ENCODE data around the gene HSBP1. TPM values are rescaled to one million over a fixed set of nuclear protein-coding genes. Genes with fewer than 3 reads are reported as not detected.

The HSBP1 gene
- total RNA-seq, 2 experiments from 2014 or later: 17.4 to 21.9 TPM

GRCh38 chr16:83817022-83817421 lies 9.2 kb downstream of the HSBP1 start:
- intact Hi-C loops (cut with DNase I, micrococcal nuclease): no loop called here
- DNase-seq (no peak), ATAC-seq (ENCODE audit: poor library complexity) (no peak)
- H3K9me3 ChIP-seq (ENCODE audit: control insufficient read depth in 1 of 2, insufficient read depth in 1 of 2, low read length in 2 of 2): no peaks in the 10 kb centered on the region
- CTCF ChIA-PET: no interaction called here
- no peaks in the 10 kb centered on the region for H3K4me1 ChIP-seq (ENCODE audit: insufficient read depth, low read length)
- peaks cover 8% of the 10 kb centered on the region for H3K36me3 ChIP-seq (ENCODE audit: insufficient read depth, low read length)
- no peak overlapping the region for H3K27ac ChIP-seq (ENCODE audit: low read depth in 1 of 2, low read length in 2 of 2)
- Mint-ChIP-seq H3K27me3 (peaks cover under 1% of the 10 kb centered on the region), H3K9me3 (no peaks in the 10 kb centered on the region), H3K4me1 (ENCODE audit: low read depth) (no peaks in the 10 kb centered on the region), H3K27ac (no peak overlapping the region), H3K4me3 (no peak overlapping the region), H3K36me3 (ENCODE audit: low read depth) (peaks cover 14% of the 10 kb centered on the region)
- POLR2A ChIA-PET: no interaction called here
- H3K27me3 ChIP-seq (ENCODE audit: control insufficient read depth in 1 of 2, insufficient read depth in 2 of 2, low read length in 2 of 2): no peaks in the 10 kb centered on the region
- H3K4me3 ChIP-seq (ENCODE audit: low read length): no peak overlapping the region
- no peak for TF ChIP-seq CTCF (IDR thresholded peaks at IDR 0.05)

- Mint-ChIP-seq H3K4me3 (no peak overlapping the region), H3K27ac (no peak overlapping the region), H3K36me3 (ENCODE audit: low read depth) (peaks cover 2% of the 10 kb centered on the region), H3K27me3 (peaks cover 9% of the 10 kb centered on the region), H3K9me3 (no peaks in the 10 kb centered on the region), H3K4me1 (ENCODE audit: low read depth) (no peaks in the 10 kb centered on the region)
- ChIA-PET POLR2A (no interaction called here), CTCF (no interaction called here)
- intact Hi-C loops (cut with DNase I, micrococcal nuclease): no loop called here
- Histone ChIP-seq H3K36me3 (ENCODE audit: insufficient read depth, low read length) (no peaks in the 10 kb centered on the region), H3K27me3 (ENCODE audit: control insufficient read depth in 1 of 2, insufficient read depth in 2 of 2, low read length in 2 of 2) (no peaks in the 10 kb centered on the region), H3K9me3 (ENCODE audit: control insufficient read depth in 1 of 2, insufficient read depth in 1 of 2, low read length in 2 of 2) (no peaks in the 10 kb centered on the region), H3K27ac (ENCODE audit: low read depth in 1 of 2, low read length in 2 of 2) (no peak overlapping the region), H3K4me1 (ENCODE audit: insufficient read depth, low read length) (no peaks in the 10 kb centered on the region), H3K4me3 (ENCODE audit: low read length) (no peak overlapping the region)
- no peak for TF ChIP-seq CTCF (IDR thresholded peaks at IDR 0.05)
- no peak for ATAC-seq (ENCODE audit: poor library complexity)
- DNase-seq: no peak
Measured at GRCh38 chr16:83818276-83818675, 10.5 kb downstream of the HSBP1 start.

GRCh38 chr16:83819361-83819760 lies 11.6 kb downstream of the HSBP1 start:
- H3K36me3 ChIP-seq (ENCODE audit: insufficient read depth, low read length): no peaks in the 10 kb centered on the region
- Mint-ChIP-seq H3K27me3 (peaks cover 9% of the 10 kb centered on the region), H3K36me3 (ENCODE audit: low read depth) (no peaks in the 10 kb centered on the region), H3K4me3 (no peak overlapping the region), H3K4me1 (ENCODE audit: low read depth) (no peaks in the 10 kb centered on the region), H3K9me3 (no peaks in the 10 kb centered on the region), H3K27ac (no peak overlapping the region)
- TF ChIP-seq CTCF (IDR thresholded peaks at IDR 0.05): no peak
- H3K4me3 ChIP-seq (ENCODE audit: low read length): no peak overlapping the region
- ChIA-PET CTCF (no interaction called here), POLR2A (no interaction called here)
- intact Hi-C loops (cut with DNase I, micrococcal nuclease): no loop called here
- H3K9me3 ChIP-seq (ENCODE audit: control insufficient read depth in 1 of 2, insufficient read depth in 1 of 2, low read length in 2 of 2): no peaks in the 10 kb centered on the region
- ATAC-seq (ENCODE audit: poor library complexity) (no peak), DNase-seq (no peak)
- H3K27ac ChIP-seq (ENCODE audit: low read depth in 1 of 2, low read length in 2 of 2): no peak overlapping the region
- H3K27me3 ChIP-seq (ENCODE audit: control insufficient read depth in 1 of 2, insufficient read depth in 2 of 2, low read length in 2 of 2): no peaks in the 10 kb centered on the region
- H3K4me1 ChIP-seq (ENCODE audit: insufficient read depth, low read length): no peaks in the 10 kb centered on the region

Measured in CD4-positive, alpha-beta T cell (primary cell).